Caco-2 (cell line): Measurements from ENCODE around the gene DENND1A. TPM values are rescaled to one million over a fixed set of nuclear protein-coding genes. Genes with fewer than 3 reads are reported as not detected.

Experiments
- BruUV-seq: library from RNA; stranded (reverse); fragments of 400-500 nt; replicated peaks from 2 replicates; lab custom pipeline; 2021; lab: Mats Ljungman, UMichigan
- CTCF ChIA-PET: fragments of 300-600 bp; sonication (Branson Sonifier 250); formaldehyde crosslinking; loops from one replicate; lab custom pipeline; 2022; ENCODE audit warnings: antibody characterized with exemption; lab: Charles Lee
- POLR2A ChIA-PET: fragments of 300-600 bp; sonication (Branson Sonifier 250); formaldehyde crosslinking; loops from one replicate; lab custom pipeline; 2022; ENCODE audit warnings: antibody characterized with exemption; lab: Charles Lee
- DNase-seq, 2 experiments: peaks; one replicate each; pipeline versions ENCODE4 v3.0.0 to v3.0.0-alpha.2; 2020 to 2022
- H3K27me3 ChIP-seq: replicated peaks from 2 replicates; pipeline ENCODE4 v1.6.0; 2011; ENCODE audit warnings: low read length; ENCODE audit not compliant: control insufficient read depth, insufficient read depth
- H3K36me3 ChIP-seq: 2 replicates; pipeline ENCODE4 v1.5.1; 2011; ENCODE audit warnings: low read length; ENCODE audit not compliant: control insufficient read depth, insufficient read depth
- H3K4me1 ChIP-seq: fragments of 250-450 bp; sonication (Bioruptor Pico); 2 replicates; pipeline ENCODE4 v1.5.1; 2020; ENCODE audit warnings: mild to moderate bottlenecking
- H3K4me3 ChIP-seq: 2 replicates; pipeline ENCODE4 v1.5.1; 2011; ENCODE audit warnings: low read depth, mild to moderate bottlenecking, control low read depth, low read length
- H3K9me3 ChIP-seq: fragments of 250-450 bp; sonication (Bioruptor Pico); 2 replicates; pipeline ENCODE4 v1.5.1; 2020; ENCODE audit warnings: mild to moderate bottlenecking, moderate library complexity
- H3K27ac Mint-ChIP-seq: one replicate; pipeline ENCODE4 v1.8.0; 2022; ENCODE audit warnings: mixed read lengths; ENCODE audit not compliant: unreplicated experiment
- H3K27me3 Mint-ChIP-seq: one replicate; pipeline ENCODE4 v1.8.0; 2022; ENCODE audit warnings: mixed read lengths; ENCODE audit not compliant: insufficient read depth, unreplicated experiment
- H3K36me3 Mint-ChIP-seq: one replicate; pipeline ENCODE4 v1.8.0; 2022; ENCODE audit warnings: mild to moderate bottlenecking, mixed read lengths; ENCODE audit not compliant: insufficient read depth, unreplicated experiment
- H3K4me1 Mint-ChIP-seq: one replicate; pipeline ENCODE4 v1.8.0; 2022; ENCODE audit warnings: low read depth, mixed read lengths; ENCODE audit not compliant: unreplicated experiment
- H3K4me3 Mint-ChIP-seq: one replicate; pipeline ENCODE4 v1.8.0; 2022; ENCODE audit warnings: mild to moderate bottlenecking, moderate library complexity, mixed read lengths; ENCODE audit not compliant: unreplicated experiment
- H3K9me3 Mint-ChIP-seq: one replicate; pipeline ENCODE4 v1.8.0; 2022; ENCODE audit warnings: mixed read lengths; ENCODE audit not compliant: unreplicated experiment
- intact Hi-C: fragments of 100-400 bp; cut with micrococcal nuclease; formaldehyde crosslinking; loops from one replicate; pipeline ENCODE4 v1.10.0; 2022; ENCODE audit not compliant: unreplicated experiment
- total RNA-seq: library from RNA; stranded (reverse); gene quantifications from 2 replicates; pipeline ENCODE4 v1.2.3, GENCODE V29; 2022
- TF ChIP-seq, protein P1 (sequence below), 2 experiments: fragments of 200-600 bp in 1 of 2; IDR thresholded peaks; 1 replicate in 1 of 2; 2 replicates in 1 of 2; pipeline versions ENCODE4 v1.5.1 to v1.8.0; 2011 to 2022; ENCODE audit warnings: antibody characterized with exemption in 1 of 2, control low read depth in 1 of 2, inconsistent platforms in 1 of 2, low read depth in 1 of 2, low read length in 1 of 2, mild to moderate bottlenecking in 1 of 2, moderate library complexity in 1 of 2; ENCODE audit not compliant: insufficient read depth in 1 of 2, severe bottlenecking in 1 of 2, unreplicated experiment in 1 of 2

The DENND1A gene
- total RNA-seq, 1 experiment from 2014 or later, result 41.6 TPM

DNA sequence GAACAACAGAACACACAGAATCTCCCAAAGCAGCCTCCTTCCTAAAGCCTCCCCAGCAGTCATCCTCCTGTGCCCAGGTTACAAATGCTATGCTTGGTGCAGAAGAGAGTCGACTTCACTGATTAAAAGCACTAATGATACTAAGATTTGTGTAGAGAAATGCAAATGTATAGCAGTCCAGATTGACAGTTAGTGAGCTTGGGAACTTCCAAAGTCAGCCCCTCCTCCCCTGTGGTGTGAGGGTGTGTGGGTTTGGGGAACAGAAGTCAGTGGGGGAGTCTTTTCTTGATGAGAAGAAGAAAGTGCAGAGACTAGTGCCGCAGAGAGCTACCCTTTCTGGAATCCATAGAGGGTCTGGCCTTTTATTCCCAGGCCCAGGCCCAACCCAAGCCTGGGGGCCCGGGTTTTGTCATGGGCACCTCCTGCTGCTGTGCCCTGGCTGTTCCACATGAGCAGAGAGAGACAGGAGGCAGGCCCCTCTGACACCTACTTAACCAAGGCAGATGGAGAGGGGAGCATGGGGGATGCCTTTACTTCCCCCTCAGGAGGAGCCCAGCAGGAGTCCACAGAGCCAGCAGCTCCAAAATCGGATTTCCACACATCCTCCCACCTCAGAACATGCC is 173.3 kb downstream of the DENND1A start:
- no peak overlapping the region for H3K27ac Mint-ChIP-seq
- H3K36me3 Mint-ChIP-seq, result peaks cover 7% of the 10 kb centered on the region
- ChIA-PET POLR2A (no interaction called here), CTCF (no interaction called here)
- TF ChIP-seq, protein P1, sequence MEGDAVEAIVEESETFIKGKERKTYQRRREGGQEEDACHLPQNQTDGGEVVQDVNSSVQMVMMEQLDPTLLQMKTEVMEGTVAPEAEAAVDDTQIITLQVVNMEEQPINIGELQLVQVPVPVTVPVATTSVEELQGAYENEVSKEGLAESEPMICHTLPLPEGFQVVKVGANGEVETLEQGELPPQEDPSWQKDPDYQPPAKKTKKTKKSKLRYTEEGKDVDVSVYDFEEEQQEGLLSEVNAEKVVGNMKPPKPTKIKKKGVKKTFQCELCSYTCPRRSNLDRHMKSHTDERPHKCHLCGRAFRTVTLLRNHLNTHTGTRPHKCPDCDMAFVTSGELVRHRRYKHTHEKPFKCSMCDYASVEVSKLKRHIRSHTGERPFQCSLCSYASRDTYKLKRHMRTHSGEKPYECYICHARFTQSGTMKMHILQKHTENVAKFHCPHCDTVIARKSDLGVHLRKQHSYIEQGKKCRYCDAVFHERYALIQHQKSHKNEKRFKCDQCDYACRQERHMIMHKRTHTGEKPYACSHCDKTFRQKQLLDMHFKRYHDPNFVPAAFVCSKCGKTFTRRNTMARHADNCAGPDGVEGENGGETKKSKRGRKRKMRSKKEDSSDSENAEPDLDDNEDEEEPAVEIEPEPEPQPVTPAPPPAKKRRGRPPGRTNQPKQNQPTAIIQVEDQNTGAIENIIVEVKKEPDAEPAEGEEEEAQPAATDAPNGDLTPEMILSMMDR (IDR thresholded peaks at IDR 0.05; ENCODE audit: insufficient read depth in 1 of 2, low read depth in 1 of 2, low read length in 1 of 2, severe bottlenecking in 1 of 2, unreplicated experiment in 1 of 2), result no peak
- Histone ChIP-seq H3K36me3 (no peaks in the 10 kb centered on the region; the same call in 1 of the 2 replicates), H3K27me3 (no peaks in the 10 kb centered on the region), H3K4me1 (peaks cover 17% of the 10 kb centered on the region), H3K4me3 (no peak overlapping the region), H3K9me3 (0 out of 2 replicates have a peak, but pooled peaks cover 3% of the 10 kb centered on the region)
- H3K27me3 Mint-ChIP-seq, result no peaks in the 10 kb centered on the region
- intact Hi-C loops, result no loop called here
- DNase-seq, result no peak
- no peaks in the 10 kb centered on the region for H3K9me3 Mint-ChIP-seq
- H3K4me1 Mint-ChIP-seq, result peaks cover 17% of the 10 kb centered on the region
- no peak overlapping the region for H3K4me3 Mint-ChIP-seq
- no TSS peak for BruUV-seq

DNA sequence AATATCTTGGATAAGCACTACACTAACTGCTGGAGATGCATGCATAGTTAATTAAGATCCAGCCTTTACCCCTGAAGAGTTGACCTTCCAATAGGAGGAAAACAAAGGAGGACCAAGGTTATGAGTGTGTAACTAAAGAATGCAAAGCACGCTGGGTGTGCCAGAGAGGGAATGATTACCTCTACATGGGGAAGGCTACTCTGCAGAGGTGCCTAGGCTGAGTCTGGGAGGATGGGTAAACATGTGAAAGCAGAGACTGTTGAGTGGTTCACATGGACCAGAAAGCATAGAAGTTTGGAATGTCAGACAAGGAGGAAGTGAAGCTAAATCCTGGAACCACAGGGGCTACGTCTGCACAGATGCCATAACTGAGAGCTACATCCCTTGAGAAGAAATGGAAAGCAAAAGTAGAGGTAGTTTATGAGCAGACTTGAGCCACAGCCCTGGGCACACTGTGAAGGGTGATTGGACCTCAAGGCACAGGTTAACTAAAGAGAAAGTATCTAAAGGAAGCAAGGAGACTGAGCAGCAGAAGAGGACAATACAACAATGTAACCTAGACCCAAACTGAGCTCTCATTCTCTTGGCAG is 176.2 kb downstream of the DENND1A start:
- ChIA-PET POLR2A (interaction anchor here (0.6 kb wide), 1 partner anchor 296 kb away, joined by 3 read pairs; no protein-coding TSS in a partner anchor), CTCF (interaction anchor here (0.6 kb wide), 1 partner anchor 218 kb away, joined by 3 read pairs; no protein-coding TSS in a partner anchor)
- H3K27ac Mint-ChIP-seq, result no peak overlapping the region
- H3K27me3 ChIP-seq, result no peaks in the 10 kb centered on the region
- peaks cover 10% of the 10 kb centered on the region for H3K4me1 Mint-ChIP-seq
- H3K4me3 Mint-ChIP-seq, result no peak overlapping the region
- H3K27me3 Mint-ChIP-seq, result no peaks in the 10 kb centered on the region
- H3K36me3 Mint-ChIP-seq, result peaks cover 7% of the 10 kb centered on the region
- H3K36me3 ChIP-seq, result no peaks in the 10 kb centered on the region; the same call in 1 of the 2 replicates
- H3K4me1 ChIP-seq, result no peaks in the 10 kb centered on the region; the same call in 1 of the 2 replicates
- intact Hi-C loops, result no loop called here
- H3K9me3 Mint-ChIP-seq, result no peaks in the 10 kb centered on the region
- DNase-seq, result no peak
- no TSS peak for BruUV-seq
- TF ChIP-seq, protein P1 (IDR thresholded peaks at IDR 0.05; ENCODE audit: insufficient read depth in 1 of 2, low read depth in 1 of 2, low read length in 1 of 2, severe bottlenecking in 1 of 2, unreplicated experiment in 1 of 2), result no peak
- H3K9me3 ChIP-seq, result 0 out of 2 replicates have a peak, but pooled peaks cover 3% of the 10 kb centered on the region
- no peak overlapping the region for H3K4me3 ChIP-seq

DNA sequence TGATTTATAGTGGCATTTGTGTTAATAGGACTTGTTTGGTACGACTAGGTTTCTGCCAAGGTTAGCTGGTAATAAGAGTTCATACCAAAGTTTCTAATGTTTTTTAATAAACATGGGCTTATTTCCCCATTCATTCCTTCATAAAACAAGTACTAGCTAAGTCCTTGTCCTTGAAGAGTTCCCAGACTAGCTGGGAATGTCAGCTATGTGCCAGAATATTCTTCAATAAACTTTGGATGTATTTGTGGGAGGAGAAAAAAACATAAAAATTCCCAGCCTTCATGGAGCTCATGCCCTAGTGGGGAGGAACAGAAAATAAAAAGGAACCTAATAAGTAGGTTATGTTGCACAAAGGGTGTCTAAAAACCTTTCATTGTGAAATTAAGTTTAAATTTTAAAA is 176.9 kb downstream of the DENND1A start:
- Histone ChIP-seq H3K36me3 (no peaks in the 10 kb centered on the region; the same call in 1 of the 2 replicates), H3K9me3 (0 out of 2 replicates have a peak, but pooled peaks cover 3% of the 10 kb centered on the region), H3K27me3 (no peaks in the 10 kb centered on the region), H3K4me1 (no peaks in the 10 kb centered on the region; the same call in 1 of the 2 replicates), H3K4me3 (no peak overlapping the region)
- Mint-ChIP-seq H3K27ac (no peak overlapping the region), H3K27me3 (no peaks in the 10 kb centered on the region), H3K36me3 (peaks cover 7% of the 10 kb centered on the region), H3K9me3 (no peaks in the 10 kb centered on the region), H3K4me1 (peaks cover 10% of the 10 kb centered on the region), H3K4me3 (no peak overlapping the region)
- ChIA-PET POLR2A (no interaction called here), CTCF (interaction anchor here (0.6 kb wide), 1 partner anchor 217 kb away, joined by 3 read pairs; no protein-coding TSS in a partner anchor)
- TF ChIP-seq, protein P1 (IDR thresholded peaks at IDR 0.05; ENCODE audit: insufficient read depth in 1 of 2, low read depth in 1 of 2, low read length in 1 of 2, severe bottlenecking in 1 of 2, unreplicated experiment in 1 of 2), result no peak
- no peak for DNase-seq
- no TSS peak for BruUV-seq
- intact Hi-C loops, result no loop called here
